ENCODE measurements around the gene TMEM63A.

TMEM63A gene

DNA sequence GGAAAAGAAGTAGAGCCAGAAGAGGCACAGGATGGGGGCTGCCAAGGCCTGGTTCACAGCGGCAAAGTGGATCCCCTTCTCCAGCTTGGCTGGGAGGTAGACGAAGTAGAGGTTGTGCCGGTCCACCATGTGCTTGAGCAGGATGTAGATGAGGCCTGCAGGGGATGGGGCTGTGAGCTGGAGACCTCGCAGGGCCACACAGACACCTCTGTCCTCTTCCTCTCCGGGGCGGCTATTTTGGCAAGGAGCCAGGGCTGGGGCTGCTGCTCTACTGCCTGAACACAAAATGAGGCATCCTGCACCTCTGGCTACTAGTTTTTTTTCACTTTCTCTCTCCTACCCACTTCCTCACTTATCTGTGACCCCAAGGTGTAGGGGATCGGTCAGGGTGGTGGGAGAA is 32.3 kb downstream of the TMEM63A start:
- POLR2A ChIA-PET (ENCODE audit: low non-redundant PET) = no interaction called here
- H3K27ac ChIP-seq = no peak overlapping the region
- CTCF ChIA-PET = interaction anchor here (0.6 to 1.1 kb wide), 4 partner anchors 72 to 138 kb away, joined by 3 read pairs; partner anchors contain the start of gene SRP9
- TF ChIP-seq CTCF (conservative IDR thresholded peaks at IDR 0.05; ENCODE audit: low read depth) = no peak
- DNase-seq (ENCODE audit: low spot score) = no peak

DNA sequence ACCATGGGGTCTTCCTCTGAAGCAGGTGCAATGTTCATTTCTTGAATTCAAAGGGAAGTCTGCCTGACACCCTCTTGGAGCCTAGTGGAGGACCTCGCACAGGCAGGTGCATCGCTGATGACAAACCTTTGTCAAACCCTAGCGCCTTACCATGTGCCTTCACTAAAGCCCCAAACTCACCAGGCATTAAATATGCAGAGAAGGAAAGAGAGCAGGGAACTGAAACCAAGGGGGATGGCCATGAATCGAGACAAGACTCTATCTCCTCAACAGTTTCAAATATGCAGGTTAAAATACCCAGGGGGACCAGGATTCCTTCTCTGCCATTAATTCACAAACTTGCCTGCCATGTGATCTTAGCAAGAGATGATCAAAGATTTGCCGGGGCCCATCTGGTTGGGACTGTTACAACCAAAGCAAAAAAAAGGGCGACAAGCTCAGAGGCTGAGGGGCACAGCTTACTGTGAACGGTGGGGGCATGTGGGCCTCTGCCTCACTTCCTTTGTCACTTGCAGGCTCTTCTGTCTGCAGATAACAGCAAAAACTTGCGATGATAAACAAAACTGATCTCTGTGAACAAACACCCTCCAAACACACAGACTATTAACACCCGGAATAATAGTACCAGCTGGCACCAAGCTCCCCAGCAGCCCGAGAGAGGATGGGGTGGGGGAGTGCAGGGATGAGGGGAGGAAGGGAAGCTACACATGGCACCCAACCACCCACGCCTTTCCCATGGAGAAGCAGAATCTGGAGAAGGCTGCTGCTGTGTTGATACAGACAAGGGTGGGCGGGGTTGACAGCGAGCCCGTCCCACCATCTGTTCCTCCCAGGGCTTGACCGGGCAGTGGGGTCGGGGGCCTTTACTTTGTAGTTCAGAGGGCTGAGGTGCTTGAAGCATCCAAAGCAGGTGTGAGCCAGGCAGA is 33.9 kb downstream of the TMEM63A start:
- TF ChIP-seq CTCF (conservative IDR thresholded peaks at IDR 0.05; ENCODE audit: low read depth) = no peak
- POLR2A ChIA-PET (ENCODE audit: low non-redundant PET) = no interaction called here
- DNase-seq (ENCODE audit: low spot score) = no peak
- H3K27ac ChIP-seq = peak overlapping the region; percentile 5; the same call in 1 of the 2 replicates
- CTCF ChIA-PET = no interaction called here

GRCh38 chr1:225847610-225848009 is 34.6 kb downstream of the TMEM63A start:
- CTCF ChIA-PET = interaction anchor here (2.8 kb wide), 1 partner anchor 372 kb away, joined by 25 read pairs; no protein-coding TSS in a partner anchor
- no peak for TF ChIP-seq CTCF (conservative IDR thresholded peaks at IDR 0.05; ENCODE audit: low read depth)
- H3K27ac ChIP-seq = no peak overlapping the region; the same call in 1 of the 2 replicates
- DNase-seq (ENCODE audit: low spot score) = no peak
- POLR2A ChIA-PET (ENCODE audit: low non-redundant PET) = no interaction called here

- ChIA-PET POLR2A (ENCODE audit: low non-redundant PET) (interaction anchor here (0.5 to 0.9 kb wide), 2 partner anchors 49 to 69 kb away, joined by 3 to 4 read pairs; no protein-coding TSS in a partner anchor), CTCF (interaction anchor here (0.6 to 3.0 kb wide), 17 partner anchors 9 to 1648 kb away, joined by 3 to 25 read pairs (median 5); no protein-coding TSS in a partner anchor)
- no peak for TF ChIP-seq CTCF (conservative IDR thresholded peaks at IDR 0.05; ENCODE audit: low read depth)
- peak overlapping the region; percentile 42 for H3K27ac ChIP-seq
- DNase-seq (ENCODE audit: low spot score) = no peak
Measured at GRCh38 chr1:225846331-225847310, 35.6 kb downstream of the TMEM63A start.

DNA sequence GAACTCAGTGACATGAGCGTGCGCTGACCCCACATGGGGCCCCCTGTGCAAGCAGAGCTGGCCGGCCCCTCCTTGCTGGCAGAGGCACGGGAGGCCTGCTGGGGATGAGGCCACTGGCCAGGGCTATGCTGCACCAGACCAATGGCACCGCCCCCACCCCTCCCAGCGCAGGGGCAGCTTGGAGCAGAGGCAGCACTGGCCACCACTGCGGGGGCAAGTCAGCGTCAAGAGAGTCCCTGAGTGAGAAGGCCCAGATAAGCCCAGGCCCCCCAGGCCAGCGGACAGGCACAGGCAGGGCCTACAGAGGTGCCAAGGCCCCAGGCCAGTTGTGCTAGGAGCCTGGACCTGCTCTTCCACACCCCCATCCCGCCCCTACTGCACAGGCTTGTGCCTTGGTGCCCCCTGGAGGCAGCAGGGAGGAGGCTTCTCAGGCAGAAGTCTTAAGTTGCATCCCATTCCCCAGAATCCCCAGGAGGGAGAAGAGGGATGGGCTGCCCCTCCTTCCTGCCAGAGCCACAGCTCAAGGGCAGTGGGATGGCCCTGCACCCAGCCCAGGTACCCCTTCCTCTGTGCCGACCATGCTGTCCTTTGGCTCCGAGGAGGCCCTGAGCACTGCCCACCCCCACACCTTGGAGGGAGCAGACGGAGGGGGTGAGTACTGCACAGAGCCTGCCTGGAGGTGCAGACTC is 36.5 kb downstream of the TMEM63A start:
- POLR2A ChIA-PET (ENCODE audit: low non-redundant PET) = no interaction called here
- DNase-seq (ENCODE audit: low spot score) = peak; percentile 86
- TF ChIP-seq CTCF (conservative IDR thresholded peaks at IDR 0.05; ENCODE audit: low read depth) = peak; percentile 72
- CTCF ChIA-PET = interaction anchor here (0.6 to 3.0 kb wide), 24 partner anchors 9 to 1470 kb away, joined by 3 to 25 read pairs (median 4); no protein-coding TSS in a partner anchor
- peak overlapping the region; percentile 42 for H3K27ac ChIP-seq
